ENCODE data around the gene THAP12. TPM values are rescaled to one million over a fixed set of nuclear protein-coding genes. Genes with fewer than 3 reads are reported as not detected.

THAP12 gene
- total RNA-seq, 1 experiment from 2014 or later = 42.5 TPM

DNA sequence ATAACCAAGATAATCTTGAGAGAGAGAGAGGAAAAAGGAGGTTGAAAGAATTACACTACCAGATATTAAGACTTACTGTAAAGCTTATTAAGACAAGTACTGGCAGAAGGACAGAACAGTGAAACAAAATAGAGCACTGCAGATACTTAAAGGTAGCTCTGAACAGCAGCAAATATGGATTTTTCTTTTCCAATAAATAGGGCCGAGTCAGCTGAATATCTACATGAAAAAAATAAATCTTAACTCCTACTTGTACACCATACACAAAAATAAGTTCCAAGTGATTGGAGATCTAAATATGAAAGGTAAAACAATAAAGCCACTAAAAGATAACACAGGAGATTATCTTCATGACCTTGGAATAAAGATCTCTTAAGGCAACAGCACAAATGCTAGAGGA lies 12.4 kb downstream of the THAP12 start:
- Histone ChIP-seq H3K9me3 (ENCODE audit: control insufficient read depth, low read depth, low read length) (no peaks in the 10 kb centered on the region), H3T11ph (ENCODE audit: low read length) (no peak overlapping the region), H3K79me1 (ENCODE audit: insufficient read depth, low read depth, low read length, poor library complexity, severe bottlenecking) (peaks cover 2% of the 10 kb centered on the region), H3K4me2 (ENCODE audit: insufficient read depth, insufficient read length, low read length) (no peak overlapping the region), H2BK12ac (ENCODE audit: insufficient read length, low read depth, low read length) (no peak overlapping the region), H2BK15ac (ENCODE audit: low read depth, low read length) (no peak overlapping the region), H2AFZ (ENCODE audit: low read length) (no peak overlapping the region), H3K27me3 (ENCODE audit: insufficient read depth, low read length) (no peaks in the 10 kb centered on the region), H2BK20ac (ENCODE audit: low read depth, low read length, poor library complexity, severe bottlenecking) (no peak overlapping the region), H3K9ac (ENCODE audit: extremely low read depth, insufficient read length, low read length) (no peak overlapping the region), H3K18ac (ENCODE audit: insufficient read length, low read depth, low read length) (no peak overlapping the region), H3K23ac (ENCODE audit: insufficient read length, low read depth, low read length) (no peak overlapping the region), H4K8ac (replicated peaks; ENCODE audit: insufficient read length, low read depth, low read length) (no peak overlapping the region), H3K4ac (ENCODE audit: low read depth, low read length) (no peak overlapping the region), H4K5ac (ENCODE audit: insufficient read length, low read depth, low read length) (no peak overlapping the region), H3K27ac (ENCODE audit: insufficient read length, low read depth, low read length) (no peak overlapping the region), H2BK5ac (ENCODE audit: insufficient read length, low read length) (no peak overlapping the region), H4K91ac (ENCODE audit: insufficient read length, low read depth, low read length) (no peak overlapping the region), H4K20me1 (ENCODE audit: control insufficient read depth, insufficient read depth, insufficient read length) (no peaks in the 10 kb centered on the region), H3K23me2 (ENCODE audit: insufficient read length, low read depth, low read length, poor library complexity, severe bottlenecking) (no peaks in the 10 kb centered on the region), H2AK5ac (ENCODE audit: insufficient read length, low read length) (no peak overlapping the region), H3K4me1 (ENCODE audit: insufficient read depth, low read length) (no peaks in the 10 kb centered on the region; the same call in 1 of the 2 replicates), H3K79me2 (ENCODE audit: insufficient read depth, low read length) (peaks cover 6% of the 10 kb centered on the region; the same call in 1 of the 2 replicates), H3K56ac (ENCODE audit: insufficient read length, low read depth, low read length) (no peak overlapping the region), H2BK120ac (ENCODE audit: low read depth, low read length, poor library complexity, severe bottlenecking) (no peak overlapping the region), H3K14ac (ENCODE audit: insufficient read depth, low read length) (no peak overlapping the region)
- TF ChIP-seq, protein P1, sequence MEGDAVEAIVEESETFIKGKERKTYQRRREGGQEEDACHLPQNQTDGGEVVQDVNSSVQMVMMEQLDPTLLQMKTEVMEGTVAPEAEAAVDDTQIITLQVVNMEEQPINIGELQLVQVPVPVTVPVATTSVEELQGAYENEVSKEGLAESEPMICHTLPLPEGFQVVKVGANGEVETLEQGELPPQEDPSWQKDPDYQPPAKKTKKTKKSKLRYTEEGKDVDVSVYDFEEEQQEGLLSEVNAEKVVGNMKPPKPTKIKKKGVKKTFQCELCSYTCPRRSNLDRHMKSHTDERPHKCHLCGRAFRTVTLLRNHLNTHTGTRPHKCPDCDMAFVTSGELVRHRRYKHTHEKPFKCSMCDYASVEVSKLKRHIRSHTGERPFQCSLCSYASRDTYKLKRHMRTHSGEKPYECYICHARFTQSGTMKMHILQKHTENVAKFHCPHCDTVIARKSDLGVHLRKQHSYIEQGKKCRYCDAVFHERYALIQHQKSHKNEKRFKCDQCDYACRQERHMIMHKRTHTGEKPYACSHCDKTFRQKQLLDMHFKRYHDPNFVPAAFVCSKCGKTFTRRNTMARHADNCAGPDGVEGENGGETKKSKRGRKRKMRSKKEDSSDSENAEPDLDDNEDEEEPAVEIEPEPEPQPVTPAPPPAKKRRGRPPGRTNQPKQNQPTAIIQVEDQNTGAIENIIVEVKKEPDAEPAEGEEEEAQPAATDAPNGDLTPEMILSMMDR (conservative IDR thresholded peaks at IDR 0.05) = no peak
- no CpG with 5 or more reads among the region's 1 CpG for WGBS (ENCODE audit: extremely low coverage, insufficient read length, low lambda C conversion rate)
- no peak for DNase-seq
- H3K36me3 Mint-ChIP-seq (ENCODE audit: insufficient read depth in 1 of 3, low read depth in 3 of 3) = peaks cover 5 to 11% (median 10%) of the 10 kb centered on the region in 3 experiments; a peak in 4 of 7 replicates
- no peaks in the 10 kb centered on the region for H3K27me3 Mint-ChIP-seq (ENCODE audit: low read depth)
- H3K4me1 Mint-ChIP-seq = peaks cover 4 to 7% of the 10 kb centered on the region in 2 experiments; a peak in 2 of 4 replicates
- no peak overlapping the region for H3K4me3 Mint-ChIP-seq
- no peak overlapping the region for H3K27ac Mint-ChIP-seq
- H3K9me3 Mint-ChIP-seq = no peaks in the 10 kb centered on the region
